Skeletal muscle tissue (tissue), 4 donors: ENCODE results near the gene THSD4. TPM values are rescaled to one million over a fixed set of nuclear protein-coding genes. Genes with fewer than 3 reads are reported as not detected.

Experiments used
- H3K27ac ChIP-seq: one replicate; pipeline ENCODE4 v1.7.0; 2013; ENCODE audit warnings: mild to moderate bottlenecking, low read depth, low read length, inconsistent platforms
- H3K27me3 ChIP-seq, 3 donors: one replicate each; pipeline ENCODE4 v1.7.0; 2013; ENCODE audit warnings: low read length in 3 of 3; ENCODE audit not compliant: control insufficient read depth in 3 of 3, insufficient read depth in 3 of 3
- H3K36me3 ChIP-seq, 3 donors: one replicate each; pipeline ENCODE4 v1.7.0; 2013; ENCODE audit warnings: low read length in 3 of 3; ENCODE audit not compliant: control insufficient read depth in 3 of 3, insufficient read depth in 3 of 3
- H3K4me1 ChIP-seq, 3 donors: one replicate each; pipeline ENCODE4 v1.7.0; 2013; ENCODE audit warnings: low read length in 3 of 3, mild to moderate bottlenecking in 3 of 3; ENCODE audit not compliant: control insufficient read depth in 3 of 3, insufficient read depth in 3 of 3
- H3K4me3 ChIP-seq, 3 donors: one replicate each; pipeline ENCODE4 v1.7.0; 2013; ENCODE audit warnings: low read length in 3 of 3
- H3K9ac ChIP-seq, 3 donors: one replicate each; pipeline ENCODE4 v1.7.0; 2013; ENCODE audit warnings: low read length in 3 of 3, mild to moderate bottlenecking in 3 of 3, moderate library complexity in 2 of 3, low read depth in 1 of 3
- H3K9me3 ChIP-seq, 3 donors: one replicate each; pipeline ENCODE4 v1.7.0; 2013; ENCODE audit warnings: low read length in 3 of 3; ENCODE audit not compliant: control insufficient read depth in 3 of 3
- total RNA-seq: library from RNA; depleted of rRNA; stranded (reverse); fragments of >200 nt; gene quantifications from one replicate; pipeline ENCODE4 v1.2.3, GENCODE V29; 2014
- donor health status: Osteomylitis.

Gene THSD4
- total RNA-seq, 1 donor from 2014 or later, result 15.7 TPM

GRCh38 chr15:71333839-71334238 lies 218.6 kb downstream of the THSD4 start:
- Histone ChIP-seq H3K9me3 (no peaks in the 10 kb centered on the region), H3K36me3 (no peaks in the 10 kb centered on the region), H3K4me1 (peaks cover 13 to 37% (median 34%) of the 10 kb centered on the region in 3 donors), H3K27ac (no peak overlapping the region), H3K4me3 (no peak overlapping the region), H3K27me3 (no peaks in the 10 kb centered on the region), H3K9ac (no peak overlapping the region)

- no peak overlapping the region for H3K27ac ChIP-seq
- H3K9me3 ChIP-seq, result no peaks in the 10 kb centered on the region
These were observed 219.2 kb downstream of the THSD4 start for GRCh38 chr15:71334434-71334833.

GRCh38 chr15:71334873-71335272 lies 219.6 kb downstream of the THSD4 start:
- Histone ChIP-seq H3K9ac (no peak overlapping the region), H3K4me1 (peaks cover 3 to 27% (median 23%) of the 10 kb centered on the region in 3 donors), H3K4me3 (no peak overlapping the region), H3K36me3 (no peaks in the 10 kb centered on the region), H3K27ac (no peak overlapping the region), H3K9me3 (no peaks in the 10 kb centered on the region), H3K27me3 (no peaks in the 10 kb centered on the region)

More at GRCh38 chr15:71334434-71334833, 219.2 kb downstream of the THSD4 start:
- Histone ChIP-seq H3K9ac (no peak overlapping the region), H3K36me3 (no peaks in the 10 kb centered on the region), H3K4me3 (no peak overlapping the region), H3K4me1 (peaks cover 7 to 31% (median 28%) of the 10 kb centered on the region in 3 donors), H3K27me3 (no peaks in the 10 kb centered on the region)

- H3K9me3 ChIP-seq, result no peaks in the 10 kb centered on the region
- no peak overlapping the region for H3K4me3 ChIP-seq
- no peaks in the 10 kb centered on the region for H3K27me3 ChIP-seq
- no peak overlapping the region for H3K9ac ChIP-seq
- no peak overlapping the region for H3K27ac ChIP-seq
- no peaks in the 10 kb centered on the region for H3K36me3 ChIP-seq
- peaks cover 2 to 20% (median 20%) of the 10 kb centered on the region in 3 donors for H3K4me1 ChIP-seq
These were observed 220.3 kb downstream of the THSD4 start for GRCh38 chr15:71335591-71335990.

- Histone ChIP-seq H3K4me3 (no peak overlapping the region), H3K36me3 (no peaks in the 10 kb centered on the region), H3K4me1 (peaks cover 0 to 12% (median 12%) of the 10 kb centered on the region in 3 donors), H3K27ac (no peak overlapping the region), H3K9me3 (no peaks in the 10 kb centered on the region), H3K9ac (no peak overlapping the region), H3K27me3 (no peaks in the 10 kb centered on the region)
These were observed 221.4 kb downstream of the THSD4 start for GRCh38 chr15:71336671-71337070.

- Histone ChIP-seq H3K9me3 (no peaks in the 10 kb centered on the region), H3K27ac (no peak overlapping the region), H3K27me3 (no peaks in the 10 kb centered on the region), H3K4me1 (peaks cover 0 to 7% (median 5%) of the 10 kb centered on the region in 3 donors), H3K36me3 (no peaks in the 10 kb centered on the region), H3K4me3 (no peak overlapping the region), H3K9ac (no peak overlapping the region)
These were observed 222.1 kb downstream of the THSD4 start for GRCh38 chr15:71337197-71337845.

GRCh38 chr15:71338265-71338664 lies 223.0 kb downstream of the THSD4 start:
- Histone ChIP-seq H3K4me1 (peaks cover 0 to 2% (median 0%) of the 10 kb centered on the region in 3 donors), H3K9me3 (no peaks in the 10 kb centered on the region), H3K9ac (no peak overlapping the region), H3K27me3 (no peaks in the 10 kb centered on the region), H3K4me3 (no peak overlapping the region), H3K27ac (no peak overlapping the region), H3K36me3 (no peaks in the 10 kb centered on the region)

GRCh38 chr15:71338827-71339542 lies 223.7 kb downstream of the THSD4 start:
- Histone ChIP-seq H3K9ac (no peak overlapping the region), H3K9me3 (no peaks in the 10 kb centered on the region), H3K4me1 (no peaks in the 10 kb centered on the region), H3K36me3 (no peaks in the 10 kb centered on the region), H3K27me3 (no peaks in the 10 kb centered on the region), H3K27ac (no peak overlapping the region), H3K4me3 (no peak overlapping the region)

GRCh38 chr15:71341811-71342550 lies 226.7 kb downstream of the THSD4 start:
- Histone ChIP-seq H3K36me3 (no peaks in the 10 kb centered on the region), H3K4me3 (no peak overlapping the region), H3K9ac (no peak overlapping the region), H3K27ac (no peak overlapping the region), H3K9me3 (no peaks in the 10 kb centered on the region), H3K4me1 (no peaks in the 10 kb centered on the region), H3K27me3 (no peaks in the 10 kb centered on the region)

- Histone ChIP-seq H3K9ac (no peak overlapping the region), H3K9me3 (no peaks in the 10 kb centered on the region), H3K4me1 (no peaks in the 10 kb centered on the region), H3K27ac (no peak overlapping the region), H3K27me3 (no peaks in the 10 kb centered on the region), H3K36me3 (no peaks in the 10 kb centered on the region), H3K4me3 (no peak overlapping the region)
These were observed 227.4 kb downstream of the THSD4 start for GRCh38 chr15:71342658-71343057.
